Skin epidermis (tissue), 12 donors: ENCODE data around the gene RDX.
"Not testable (repeated sequence)": the region's sequence is repeated elsewhere in the genome, so short reads cannot be mapped to it uniquely, and the experiment has no call there.

Experiments used
- H3K27ac ChIP-seq, 21 experiments: fragments of 200-600 bp; sonication (generic) in 11 of 21; one replicate each; pipeline ENCODE4 v1.5.0; 2020; ENCODE audit warnings: mild to moderate bottlenecking in 3 of 21, inconsistent platforms in 2 of 21, moderate library complexity in 2 of 21
- H3K4me3 ChIP-seq, 7 experiments: fragments of 200-600 bp; sonication (generic) in 2 of 7; one replicate each; pipeline ENCODE4 v1.5.0; 2020; ENCODE audit warnings: inconsistent platforms in 2 of 7, mild to moderate bottlenecking in 2 of 7, moderate library complexity in 1 of 7

Gene RDX

GRCh38 chr11:110217936-110218335 is 78.5 kb downstream of the RDX start:
- Histone ChIP-seq H3K27ac (no peak overlapping the region), H3K4me3 (no peak overlapping the region)

- Histone ChIP-seq H3K27ac (no peak overlapping the region), H3K4me3 (no peak overlapping the region)
Observed at GRCh38 chr11:110217223-110217877, 79.1 kb downstream of the RDX start.

- peak overlapping the region; percentile 6 to 31 (median 24) for H3K4me3 ChIP-seq
- H3K27ac ChIP-seq, result not testable (repeated sequence)
Observed at GRCh38 chr11:110209313-110209694, 87.1 kb downstream of the RDX start.

GRCh38 chr11:110208678-110209312 is 87.6 kb downstream of the RDX start:
- peak overlapping the region; percentile 6 to 31 (median 24) for H3K4me3 ChIP-seq
- H3K27ac ChIP-seq, result not testable (repeated sequence)

- no peak overlapping the region for H3K4me3 ChIP-seq
- no peak overlapping the region for H3K27ac ChIP-seq
Observed at GRCh38 chr11:110207123-110207522, 89.3 kb downstream of the RDX start.

GRCh38 chr11:110200836-110201235 is 95.6 kb downstream of the RDX start:
- no peak overlapping the region for H3K27ac ChIP-seq
- no peak overlapping the region for H3K4me3 ChIP-seq

DNA sequence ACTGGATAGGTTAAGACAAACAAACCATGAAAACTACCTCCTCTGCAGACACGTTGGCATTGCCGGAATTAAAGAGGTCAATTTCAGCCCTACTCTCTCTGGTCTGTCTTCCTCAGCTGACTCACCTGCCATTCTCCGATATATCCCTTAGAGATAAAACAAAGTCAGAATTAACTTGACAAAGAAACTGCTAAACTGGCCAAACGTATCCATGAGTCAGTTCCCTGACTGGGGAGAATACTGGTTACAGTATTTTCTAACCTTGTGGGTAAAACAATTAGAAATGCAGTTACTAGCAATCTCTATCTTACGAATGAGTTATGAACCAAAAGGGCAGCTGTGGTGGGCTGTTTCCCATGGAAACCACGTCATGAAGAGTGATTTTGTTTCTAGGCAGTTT is 96.2 kb downstream of the RDX start:
- Histone ChIP-seq H3K4me3 (no peak overlapping the region), H3K27ac (no peak overlapping the region)

DNA sequence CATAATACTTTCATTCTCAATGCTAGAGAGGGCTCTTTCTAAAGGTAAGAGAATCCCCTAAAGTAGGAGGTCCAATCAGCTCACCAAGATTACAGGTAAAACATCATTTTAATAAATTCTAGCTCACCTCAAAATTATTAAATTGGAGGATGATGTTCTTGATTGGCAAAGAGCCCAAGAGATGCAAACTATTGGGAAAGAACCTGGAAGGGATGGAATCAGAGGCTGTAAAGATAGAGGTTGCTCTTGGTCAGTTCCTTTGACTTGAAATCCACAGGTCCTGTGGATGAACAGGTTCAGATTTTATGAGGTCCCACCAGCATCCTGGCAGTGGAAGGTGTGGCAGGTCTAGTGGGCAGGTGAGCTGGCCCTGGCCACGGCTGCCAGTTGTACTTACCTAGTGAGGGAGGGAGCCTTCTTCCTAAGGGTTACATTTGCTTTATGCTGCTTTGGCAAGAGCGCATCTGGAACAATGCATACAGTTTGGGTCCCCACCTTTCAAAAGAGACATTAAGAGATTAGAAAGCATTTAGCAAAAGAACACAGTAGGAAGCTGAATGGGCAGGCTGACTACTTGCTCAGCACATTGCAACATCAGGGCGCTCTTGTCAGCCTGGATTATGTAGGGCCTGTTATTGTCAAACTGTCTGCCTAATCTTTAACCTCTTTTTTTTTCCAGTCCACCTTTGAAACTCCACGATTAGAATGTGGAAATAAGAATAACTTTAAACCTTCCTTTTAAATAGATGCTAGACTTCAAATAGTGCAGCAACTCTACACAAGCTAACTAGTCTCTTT is 97.0 kb downstream of the RDX start:
- Histone ChIP-seq H3K27ac (no peak overlapping the region), H3K4me3 (no peak overlapping the region)

GRCh38 chr11:110198031-110198729 is 98.2 kb downstream of the RDX start:
- Histone ChIP-seq H3K4me3 (no peak overlapping the region), H3K27ac (no peak overlapping the region)

DNA sequence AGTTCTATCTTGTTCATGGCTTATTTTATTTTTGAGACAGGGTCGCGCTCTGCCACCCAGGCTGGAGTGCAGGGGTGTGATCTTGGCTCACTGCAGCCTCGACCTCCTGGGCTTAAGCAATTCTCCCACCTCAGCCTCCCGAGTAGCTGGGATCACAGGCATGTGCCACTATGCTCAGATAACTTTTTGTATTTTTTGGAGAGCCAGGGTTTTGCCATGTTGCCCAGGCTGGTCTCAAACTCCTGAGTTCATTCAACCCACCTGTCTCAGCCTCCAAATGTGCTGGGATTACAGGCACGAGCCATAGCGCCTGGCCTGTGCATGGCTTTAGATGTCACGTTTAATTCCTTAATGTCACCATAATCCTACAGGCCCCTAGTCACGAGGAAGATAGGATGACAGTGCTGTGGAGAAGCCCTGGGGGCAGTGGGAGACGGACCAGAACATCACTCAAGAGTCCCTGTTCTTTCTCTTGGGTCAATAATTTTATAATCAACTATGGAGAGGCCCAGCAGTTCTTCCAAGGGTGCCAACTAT is 99.5 kb downstream of the RDX start:
- Histone ChIP-seq H3K27ac (no peak overlapping the region), H3K4me3 (no peak overlapping the region)

- H3K4me3 ChIP-seq, result no peak overlapping the region
Observed at GRCh38 chr11:110196241-110196754, 100.1 kb downstream of the RDX start.

DNA sequence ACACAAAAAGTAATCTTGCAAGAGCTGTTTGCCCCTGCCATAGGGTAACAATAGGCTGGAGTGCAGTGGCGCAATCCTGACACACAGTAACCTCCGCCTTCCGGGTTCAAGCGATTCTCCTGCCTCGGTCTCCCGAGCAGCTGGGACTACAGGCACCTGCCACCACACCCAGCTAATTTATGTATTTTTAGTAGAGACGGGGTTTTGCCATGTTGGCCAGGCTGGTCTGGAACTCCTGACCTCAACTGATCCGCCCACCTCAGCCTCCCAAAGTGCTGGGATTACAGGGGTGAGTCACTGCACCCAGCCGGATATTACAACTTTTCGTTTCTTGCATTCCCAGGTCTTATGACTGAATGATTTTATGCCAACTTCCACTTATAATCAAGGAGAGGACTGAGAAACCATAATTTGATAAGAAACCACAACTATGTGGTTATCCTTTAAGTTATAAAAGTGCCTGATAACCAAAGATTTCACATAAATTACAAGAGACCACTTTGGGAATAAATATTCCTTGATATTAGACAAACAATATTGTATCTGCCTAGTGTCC is 102.1 kb downstream of the RDX start:
- not testable (repeated sequence) for H3K27ac ChIP-seq

More at GRCh38 chr11:110196241-110196754, 100.1 kb downstream of the RDX start:
- no peak overlapping the region for H3K27ac ChIP-seq

DNA sequence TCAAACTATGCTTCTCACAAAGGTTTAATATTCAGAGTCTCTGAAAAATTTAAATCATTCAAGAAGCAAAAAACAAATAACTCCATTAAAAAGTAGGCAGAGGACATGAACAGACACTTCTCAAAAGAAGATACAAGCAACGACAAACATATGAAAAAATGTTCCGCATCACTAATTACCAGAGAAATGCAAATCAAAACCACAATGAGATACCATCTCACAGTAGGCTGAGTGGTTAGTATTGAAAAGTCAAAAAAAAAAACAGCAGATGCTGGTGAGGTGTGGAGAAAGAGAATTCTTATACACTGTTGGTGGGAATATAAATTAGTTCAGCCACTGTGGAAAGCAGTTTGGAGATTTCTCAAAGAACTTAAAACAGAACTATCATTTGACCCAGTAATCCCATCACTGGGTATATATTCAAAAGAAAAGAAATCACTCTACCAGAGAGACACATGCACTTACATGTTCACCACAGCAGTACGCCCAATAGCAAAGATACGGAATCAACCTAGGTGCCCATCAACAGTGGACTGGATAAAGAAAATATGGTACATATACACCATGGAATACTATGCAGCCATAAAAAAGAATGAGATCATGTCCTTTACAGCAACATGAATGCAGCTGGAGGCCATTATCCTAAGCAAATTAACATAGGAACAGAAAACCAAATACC is 103.7 kb downstream of the RDX start:
- not testable (repeated sequence) for H3K4me3 ChIP-seq, H3K27ac ChIP-seq

More for the DNA sequence above, 102.1 kb downstream of the RDX start:
- not testable (repeated sequence) for H3K4me3 ChIP-seq

GRCh38 chr11:110190885-110191284 is 105.5 kb downstream of the RDX start:
- Histone ChIP-seq H3K27ac (no peak overlapping the region), H3K4me3 (no peak overlapping the region)

- H3K27ac ChIP-seq, result no peak overlapping the region
- no peak overlapping the region for H3K4me3 ChIP-seq
Observed at GRCh38 chr11:110187731-110188130, 108.7 kb downstream of the RDX start.

DNA sequence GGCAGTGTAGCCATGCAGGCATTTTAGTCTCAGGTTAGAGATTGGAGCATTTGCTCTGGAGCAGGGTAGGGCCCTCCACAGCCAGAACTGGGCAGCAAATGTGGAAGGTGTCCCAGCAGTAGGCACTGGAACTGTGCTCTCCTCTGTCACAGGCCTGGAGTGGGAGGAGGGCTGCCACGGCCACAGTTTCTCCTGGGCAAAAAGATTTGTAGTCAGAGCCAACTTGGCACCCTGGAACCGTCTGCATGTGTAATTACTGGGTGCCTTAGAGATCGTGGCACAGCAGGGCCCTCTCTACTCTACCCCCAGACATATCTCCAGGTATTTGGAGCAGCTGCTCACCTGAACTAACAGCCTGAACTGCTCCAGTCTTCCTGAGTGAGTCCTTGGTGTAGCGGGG is 109.5 kb downstream of the RDX start:
- Histone ChIP-seq H3K4me3 (no peak overlapping the region), H3K27ac (no peak overlapping the region)

GRCh38 chr11:110186456-110186855 is 110.0 kb downstream of the RDX start:
- H3K4me3 ChIP-seq, result no peak overlapping the region
- H3K27ac ChIP-seq, result no peak overlapping the region

GRCh38 chr11:110185599-110185998 is 110.8 kb downstream of the RDX start:
- H3K4me3 ChIP-seq, result no peak overlapping the region
- peak overlapping the region in 1 of 21 experiments; percentile 47 for H3K27ac ChIP-seq

DNA sequence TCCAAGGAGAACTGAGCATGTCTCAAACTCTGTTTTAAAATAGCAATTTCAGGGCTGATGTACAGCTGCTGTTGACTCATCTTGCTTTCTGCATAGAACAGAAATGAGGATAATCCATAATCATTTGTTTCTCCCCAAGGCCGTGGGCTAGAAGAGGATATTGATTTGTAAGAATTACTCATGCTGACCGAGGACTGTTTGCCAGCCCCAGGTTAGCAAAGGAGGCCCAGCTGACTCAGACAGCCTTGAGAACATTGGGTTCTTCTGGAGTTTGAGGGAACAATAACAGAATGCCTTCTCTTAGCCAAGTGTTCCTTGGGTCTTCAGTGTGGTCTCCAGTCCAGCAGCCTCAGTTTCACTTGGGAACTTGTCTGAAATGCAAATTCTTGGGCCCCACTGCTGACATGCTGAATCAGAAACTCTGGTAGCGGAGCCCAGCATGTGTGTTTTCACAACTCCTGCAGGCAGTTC is 111.3 kb downstream of the RDX start:
- H3K27ac ChIP-seq, result peak overlapping the region in 1 of 21 experiments; percentile 47

More for the DNA sequence above, 111.3 kb downstream of the RDX start:
- H3K4me3 ChIP-seq, result no peak overlapping the region
